ENCODE results near the gene USP6NL.
"Not testable (repeated sequence)": the region's sequence is repeated elsewhere in the genome, so short reads cannot be mapped to it uniquely, and the experiment has no call there.

The USP6NL gene

GRCh38 chr10:11611248-11612020 lies at the start of gene USP6NL:
TSS of gene USP6NL (minus strand) at chr10:11611650. CDS start at chr10:11597634, 14,016 bp downstream.
- peak; percentile 59 for DNase-seq (ENCODE audit: low read depth)

DNA sequence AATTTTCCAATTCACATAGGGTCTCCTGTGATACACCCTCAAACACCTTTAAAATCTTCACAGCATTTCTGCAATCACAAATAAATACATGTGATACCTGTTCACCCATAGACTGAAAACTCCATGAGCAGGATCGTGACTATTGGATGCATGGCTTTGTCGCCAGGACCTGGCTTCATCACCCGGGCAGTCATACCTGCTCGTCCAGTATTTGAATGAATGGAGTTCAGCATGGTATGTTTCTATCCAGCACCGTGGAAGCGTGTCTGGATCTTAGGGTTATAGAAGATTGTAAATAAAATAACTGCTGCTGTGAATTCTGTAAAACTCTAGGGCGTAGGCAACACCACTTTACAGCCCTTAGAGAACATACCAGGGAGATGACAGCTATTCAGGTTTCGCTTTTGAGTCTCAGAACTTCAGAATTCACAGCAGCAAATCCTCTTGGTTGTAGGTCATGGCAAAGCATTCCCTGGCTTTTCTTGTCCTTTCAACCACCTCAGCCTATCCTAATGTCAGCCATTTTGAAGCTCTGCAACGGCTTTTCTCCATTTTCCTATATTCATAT lies 47.4 kb upstream of the USP6NL start:
- DNase-seq (ENCODE audit: low read depth) = no peak

DNA sequence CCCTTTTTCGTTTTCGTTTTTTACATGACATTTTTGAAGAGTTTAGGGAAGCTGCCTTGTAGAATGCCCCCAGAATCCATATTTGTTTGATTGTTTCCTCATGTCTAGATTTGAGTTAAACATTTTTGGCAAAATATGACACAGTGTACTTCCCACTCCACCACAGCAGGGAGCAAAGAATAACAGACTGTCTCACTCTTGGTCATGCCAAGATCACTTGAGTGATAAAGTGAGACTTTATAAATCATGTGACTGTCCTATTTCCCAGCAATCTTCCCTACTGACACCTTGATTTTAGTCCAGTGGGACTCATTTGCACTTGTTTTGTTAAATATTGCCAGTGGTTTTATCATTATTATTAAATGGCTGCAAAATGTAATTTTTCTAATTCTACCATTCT lies 44.4 kb upstream of the USP6NL start:
- no peak for DNase-seq (ENCODE audit: low read depth)

DNA sequence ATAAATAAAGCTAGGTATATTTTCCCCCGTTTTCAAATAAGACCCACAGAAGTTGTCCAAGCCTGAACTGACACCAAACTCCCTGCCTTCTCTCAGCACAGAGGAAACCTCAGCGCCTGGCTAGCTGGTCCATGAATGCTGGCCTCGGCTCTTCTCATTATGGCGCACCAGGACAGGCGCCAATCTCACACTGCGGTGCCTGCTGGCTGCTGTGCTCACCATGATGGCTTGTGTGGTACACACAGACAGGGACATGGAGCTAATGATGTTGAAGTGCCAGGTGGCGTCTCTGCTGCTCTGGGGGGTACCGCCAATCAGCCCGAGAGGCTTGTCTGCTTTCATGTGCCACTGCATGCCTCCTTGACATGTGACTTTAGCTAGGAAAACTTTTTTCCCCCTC lies 43.2 kb upstream of the USP6NL start:
- DNase-seq (ENCODE audit: low read depth) = no peak

GRCh38 chr10:11653758-11654471 lies 42.5 kb upstream of the USP6NL start:
- DNase-seq (ENCODE audit: low read depth) = no peak

- no peak for DNase-seq (ENCODE audit: low read depth)
These were observed 36.2 kb upstream of the USP6NL start for GRCh38 chr10:11647676-11648075.

DNA sequence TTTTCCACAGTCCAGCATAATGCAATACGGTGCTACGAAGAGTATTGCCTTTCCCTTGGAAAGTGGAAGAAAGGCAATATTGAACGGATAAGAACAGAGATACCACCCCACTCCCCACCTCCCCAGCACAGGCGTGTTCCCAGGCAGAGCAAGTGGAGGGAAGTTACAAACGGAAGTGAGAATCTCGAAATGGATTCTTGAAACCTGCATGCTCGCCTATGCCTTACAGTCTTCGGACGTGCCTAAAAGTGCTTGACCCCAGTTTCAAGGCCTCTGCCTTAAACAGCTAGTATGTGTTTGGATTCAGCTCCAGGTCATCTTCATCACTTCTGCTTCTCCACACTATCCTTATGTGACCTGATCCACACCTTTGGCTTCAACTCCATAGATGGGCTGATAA lies 35.0 kb upstream of the USP6NL start:
- no peak for DNase-seq (ENCODE audit: low read depth)

GRCh38 chr10:11643039-11643438 lies 31.6 kb upstream of the USP6NL start:
- DNase-seq (ENCODE audit: low read depth) = no peak

GRCh38 chr10:11642566-11642965 lies 31.1 kb upstream of the USP6NL start:
- no peak for DNase-seq (ENCODE audit: low read depth)

DNA sequence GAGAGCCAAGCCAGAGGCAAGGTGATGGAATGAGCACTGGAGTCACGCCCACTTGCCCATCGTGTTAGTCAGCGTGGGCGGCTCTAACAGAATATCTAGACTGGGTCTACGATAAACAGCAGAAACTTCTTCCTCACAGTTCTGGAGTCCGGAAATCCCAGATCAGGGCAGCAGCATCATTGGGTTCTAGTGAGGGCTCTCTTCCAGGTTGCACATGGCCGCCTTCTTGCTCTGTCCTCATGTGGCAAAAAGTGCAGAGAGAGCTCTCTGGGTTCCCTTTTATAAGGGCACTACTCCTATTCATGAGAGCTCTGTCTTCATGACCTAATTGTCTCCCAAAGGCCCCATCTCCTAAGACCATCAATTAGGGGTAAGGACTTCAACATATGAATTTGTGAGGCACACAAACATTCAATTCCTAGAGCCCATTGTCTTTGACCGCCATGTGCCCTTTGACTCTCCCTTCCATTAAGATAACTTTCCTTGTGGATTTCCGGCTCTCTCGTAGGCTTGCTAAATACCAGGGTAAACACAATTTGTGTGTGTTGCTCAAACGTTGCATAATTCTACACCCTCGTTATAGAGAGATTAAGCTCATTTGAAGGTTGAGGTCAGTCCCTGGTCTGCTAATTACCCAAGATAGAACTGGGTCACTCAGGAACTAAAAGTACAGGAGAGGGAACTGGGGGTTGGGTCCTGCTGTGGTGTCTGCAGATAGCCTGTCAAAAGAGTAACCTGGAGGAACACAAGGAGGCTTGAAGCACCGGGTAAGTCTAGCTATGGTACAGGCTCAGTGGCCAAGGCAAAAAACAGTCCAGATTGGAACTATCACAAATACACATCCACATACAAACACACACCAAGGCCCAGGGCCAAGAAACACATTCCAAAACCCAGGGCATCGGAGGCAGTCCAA lies 28.7 kb upstream of the USP6NL start:
- no peak for DNase-seq (ENCODE audit: low read depth)

- DNase-seq (ENCODE audit: low read depth) = no peak
These were observed 27.9 kb upstream of the USP6NL start for GRCh38 chr10:11639362-11639761.

DNA sequence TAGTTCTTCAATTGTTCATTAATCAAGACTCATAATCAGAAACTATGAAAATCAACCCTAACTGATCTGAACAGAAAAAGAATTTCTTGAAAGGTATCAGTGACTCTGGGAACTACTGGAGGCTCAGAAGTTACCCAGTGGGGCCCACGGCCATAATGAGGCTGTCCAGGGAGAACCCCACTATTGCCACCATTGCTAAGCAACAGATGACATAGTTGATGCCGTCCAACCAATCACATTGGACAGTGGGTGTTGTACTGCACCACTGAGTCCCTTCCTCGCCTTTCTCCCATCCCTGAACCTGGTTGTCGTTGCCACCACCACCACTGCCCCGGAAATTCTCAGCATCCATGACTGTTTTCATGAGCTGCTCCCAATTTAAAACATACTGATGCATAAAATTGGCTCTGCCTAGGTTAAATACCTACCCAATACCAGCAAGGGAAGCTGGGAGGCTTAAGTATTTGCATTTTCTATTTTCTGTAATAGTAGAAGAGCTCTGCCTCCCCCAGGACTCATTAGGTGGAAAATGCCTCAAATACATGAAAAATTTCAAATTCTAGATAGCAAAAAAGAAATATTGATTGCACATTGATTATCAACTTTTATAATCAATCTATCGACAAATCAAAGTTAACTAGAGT lies 26.7 kb upstream of the USP6NL start:
- no peak for DNase-seq (ENCODE audit: low read depth)

DNA sequence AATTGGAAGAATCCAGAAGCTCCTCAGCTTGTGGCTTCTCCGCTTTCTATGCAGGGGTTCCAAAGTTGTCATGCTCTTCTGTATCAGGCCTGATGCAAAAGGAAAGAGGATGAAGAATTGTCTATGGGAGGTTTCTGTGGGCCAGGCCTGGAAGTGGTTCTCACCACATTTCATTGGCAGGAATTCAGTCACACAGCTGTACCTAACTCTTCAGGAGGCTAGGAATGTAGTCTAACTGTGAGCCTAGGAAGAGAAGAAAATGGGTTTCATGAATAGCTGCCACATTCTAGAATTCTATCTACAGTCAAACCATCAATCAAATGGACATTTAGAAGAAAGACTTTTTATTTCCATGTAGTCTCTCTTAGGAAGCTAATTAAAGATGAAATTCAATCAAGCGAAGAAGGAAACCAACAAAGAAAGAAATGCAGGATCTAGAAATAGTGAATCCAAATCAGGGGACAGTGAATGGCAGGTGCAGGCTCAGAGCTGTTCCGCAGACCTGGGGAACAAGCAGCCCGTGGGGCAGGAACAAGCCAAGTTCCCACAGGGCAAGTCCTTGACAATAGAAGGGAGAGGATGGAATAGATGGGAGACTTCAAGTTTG lies 25.4 kb upstream of the USP6NL start:
- DNase-seq (ENCODE audit: low read depth) = no peak

- DNase-seq (ENCODE audit: low read depth) = no peak
These were observed 20.6 kb upstream of the USP6NL start for GRCh38 chr10:11631890-11632587.

DNA sequence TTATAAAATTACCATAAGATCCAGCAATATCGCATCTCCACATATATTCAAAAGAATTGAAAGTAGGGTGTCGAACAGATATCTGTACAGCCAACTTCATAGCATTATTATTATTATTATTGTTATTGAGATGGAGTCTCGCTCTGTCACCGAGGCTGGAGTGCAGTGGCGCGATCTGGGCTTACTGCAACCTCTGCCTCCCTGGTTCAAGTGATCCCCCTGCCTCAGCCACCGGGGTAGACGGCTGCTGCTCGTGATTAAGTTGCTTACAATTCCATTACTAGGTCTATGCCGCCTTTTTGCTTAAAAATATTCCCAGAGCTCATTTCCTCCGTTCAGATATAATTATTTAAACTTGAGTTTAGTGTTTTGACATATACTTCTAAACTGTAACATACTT lies 19.8 kb upstream of the USP6NL start:
- DNase-seq (ENCODE audit: low read depth) = no peak

- no peak for DNase-seq (ENCODE audit: low read depth)
These were observed 18.3 kb upstream of the USP6NL start for GRCh38 chr10:11629731-11630130.

GRCh38 chr10:11627941-11628340 lies 16.5 kb upstream of the USP6NL start:
- not testable (repeated sequence) for DNase-seq (ENCODE audit: low read depth)

DNA sequence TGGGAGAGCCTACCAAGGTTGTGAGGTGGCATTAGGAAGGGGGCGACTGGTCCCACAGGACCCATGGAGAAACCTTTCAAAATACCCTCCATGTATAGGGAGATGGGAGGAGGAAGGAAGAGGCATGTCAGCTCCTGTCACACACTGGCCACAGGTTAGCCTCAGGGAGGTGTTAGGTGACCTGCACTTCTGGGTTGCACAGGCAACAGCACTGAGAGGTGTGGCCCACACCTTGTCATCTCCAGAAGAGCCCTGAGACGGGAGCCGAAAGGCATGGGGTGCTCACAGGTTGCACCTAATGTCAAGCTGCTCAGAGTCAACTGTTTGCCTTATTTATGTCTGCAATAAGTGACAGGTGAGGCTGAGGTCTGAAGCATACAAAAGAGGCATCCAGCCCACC lies 14.6 kb upstream of the USP6NL start:
- no peak for DNase-seq (ENCODE audit: low read depth)

DNA sequence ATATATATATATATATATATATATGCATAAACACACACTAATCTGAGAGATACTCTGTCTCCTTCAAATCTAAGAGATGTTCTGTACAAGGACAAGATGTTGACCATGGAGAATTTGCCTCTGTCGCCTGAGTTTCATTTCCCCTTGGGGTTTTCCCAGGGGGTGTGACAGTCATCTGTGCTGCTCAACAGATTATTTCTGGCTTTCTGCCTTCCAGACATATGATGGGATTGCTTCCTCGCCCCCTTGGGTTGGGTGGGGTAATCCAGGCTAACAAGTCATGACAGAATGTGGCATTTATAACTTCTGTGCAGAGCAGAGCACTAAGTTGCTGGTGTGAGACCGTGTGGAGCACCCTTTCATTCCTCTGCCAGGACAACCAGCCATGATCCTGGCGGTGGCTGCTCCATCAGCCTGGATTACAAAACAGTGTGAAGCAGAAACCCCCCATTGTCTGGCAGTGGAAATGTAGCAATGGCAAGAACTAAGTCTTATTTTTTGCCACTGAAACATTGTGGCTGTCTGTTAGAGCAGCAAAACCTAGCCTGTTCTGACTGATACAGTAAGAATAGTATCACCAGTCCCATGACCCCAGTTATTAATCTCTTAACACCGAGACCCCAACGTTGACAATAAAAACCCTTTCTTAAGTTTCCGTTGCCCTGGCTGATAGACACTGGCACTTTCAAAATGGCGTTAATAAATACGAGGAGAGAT lies 13.7 kb upstream of the USP6NL start:
- no peak for DNase-seq (ENCODE audit: low read depth)

DNA sequence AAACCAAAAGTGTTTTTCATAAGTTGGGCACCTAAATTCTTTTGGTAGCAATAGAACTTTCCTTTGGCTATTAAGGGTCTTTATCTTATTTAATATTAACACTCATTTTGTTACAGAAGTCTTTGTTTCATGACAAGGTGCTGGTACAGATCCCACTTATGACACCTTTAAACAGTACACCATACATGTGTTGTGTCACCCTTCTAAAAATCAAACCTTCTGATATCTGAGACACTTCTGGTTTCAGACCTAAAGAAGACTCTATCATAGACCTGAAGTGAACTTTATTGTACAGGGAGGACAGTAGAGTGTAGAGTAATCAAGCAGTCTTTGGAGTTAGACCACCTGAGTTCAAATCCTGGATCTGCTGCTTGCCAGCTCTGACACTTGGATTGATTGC lies 5.8 kb upstream of the USP6NL start:
- DNase-seq (ENCODE audit: low read depth) = no peak

Data from activated T-cell treated with anti-CD3 and anti-CD28 coated beads for 48 hours (primary cell).